Endodermal cell (in vitro differentiated cells): ENCODE measurements around the gene MED29. TPM values are rescaled to one million over a fixed set of nuclear protein-coding genes. Genes with fewer than 3 reads are reported as not detected.
A peak's percentile ranks its signal among the peaks of the same experiment; 100 is the strongest.

ENCODE experiments used
- DNase-seq: peaks from one replicate; pipeline ENCODE4 v3.0.0-alpha.2; 2017
- H3K27ac ChIP-seq: 2 replicates; pipeline ENCODE4 v1.5.1; 2013; ENCODE audit warnings: mild to moderate bottlenecking, low read depth, low read length, moderate library complexity
- H3K27me3 ChIP-seq: 2 replicates; pipeline ENCODE4 v1.6.1; 2013; ENCODE audit warnings: mild to moderate bottlenecking, low read length, moderate library complexity; ENCODE audit not compliant: insufficient read depth, control insufficient read depth, poor library complexity, severe bottlenecking
- H3K36me3 ChIP-seq: 2 replicates; pipeline ENCODE4 v1.7.0; 2013; ENCODE audit warnings: mild to moderate bottlenecking, low read length, moderate library complexity; ENCODE audit not compliant: control insufficient read depth, insufficient read depth
- H3K4me1 ChIP-seq: one replicate; pipeline ENCODE4 v1.7.0; 2013; ENCODE audit warnings: low read length; ENCODE audit not compliant: control insufficient read depth, insufficient read depth
- H3K4me3 ChIP-seq: 2 replicates; pipeline ENCODE4 v1.5.1; 2013; ENCODE audit warnings: mild to moderate bottlenecking, low read length, moderate library complexity
- H3K9ac ChIP-seq: 2 replicates; pipeline ENCODE4 v1.6.1; 2013; ENCODE audit warnings: mild to moderate bottlenecking, low read length, moderate library complexity; ENCODE audit not compliant: poor library complexity, severe bottlenecking; ENCODE audit errors: extremely low read depth
- H3K9me3 ChIP-seq: 2 replicates; pipeline ENCODE4 v1.6.1; 2013; ENCODE audit warnings: mild to moderate bottlenecking, low read length, moderate library complexity; ENCODE audit not compliant: control insufficient read depth
- H3K27ac Mint-ChIP-seq: 2 replicates; pipeline ENCODE4 v1.8.0; 2020; ENCODE audit warnings: mixed read lengths
- H3K27me3 Mint-ChIP-seq: 2 replicates; pipeline ENCODE4 v1.8.0; 2021; ENCODE audit warnings: mild to moderate bottlenecking, mixed read lengths; ENCODE audit not compliant: insufficient read depth
- H3K36me3 Mint-ChIP-seq: 2 replicates; pipeline ENCODE4 v1.8.0; 2020; ENCODE audit warnings: low read depth, mixed read lengths
- H3K4me1 Mint-ChIP-seq: 2 replicates; pipeline ENCODE4 v1.8.0; 2020; ENCODE audit warnings: mixed read lengths
- H3K4me3 Mint-ChIP-seq: 2 replicates; pipeline ENCODE4 v1.8.0; 2020; ENCODE audit warnings: mild to moderate bottlenecking, moderate library complexity, mixed read lengths
- H3K9me3 Mint-ChIP-seq: 2 replicates; pipeline ENCODE4 v1.8.0; 2020; ENCODE audit warnings: mild to moderate bottlenecking, mixed read lengths
- CTCF ChIP-seq: fragments of 200-600 bp; sonication (generic); conservative IDR thresholded peaks from 2 replicates; pipeline ENCODE4 v1.5.0; 2021; ENCODE audit warnings: antibody characterized with exemption, mild to moderate bottlenecking
- WGBS, 2 experiments: methylation state at CpG; one replicate each; pipeline versions ENCODE4 v1.1.5 to v1.1.7; 2013; ENCODE audit warnings: missing lambda C conversion rate in 2 of 2, mixed read lengths in 1 of 2; ENCODE audit not compliant: insufficient coverage in 1 of 2, insufficient read length in 1 of 2; 5-methylcytosine and 5-hydroxymethylcytosine counted together
- total RNA-seq, 2 donors: library from RNA; stranded (reverse); fragmentation: NEBNext Ultra II Directional in 1 of 2; extraction: Animal tissue kit (Norgen Biotek cat#: 25700) in 1 of 2; gene quantifications; 2 replicates in 1 of 2; 3 replicates in 1 of 2; pipeline ENCODE4 v1.2.1, GENCODE V29; 2021

MED29 gene
- total RNA-seq, 2 donors from 2014 or later: 32.6 to 38.9 TPM

GRCh38 chr19:39420769-39421168 lies 29.6 kb downstream of the MED29 start:
- H3K9me3 Mint-ChIP-seq: no peaks in the 10 kb centered on the region
- Histone ChIP-seq H3K27ac (no peak overlapping the region), H3K9ac (no peak overlapping the region), H3K27me3 (no peaks in the 10 kb centered on the region), H3K4me3 (no peak overlapping the region), H3K36me3 (peaks cover 82% of the 10 kb centered on the region), H3K9me3 (no peaks in the 10 kb centered on the region), H3K4me1 (no peaks in the 10 kb centered on the region)
- no peak overlapping the region for H3K27ac Mint-ChIP-seq
- no peaks in the 10 kb centered on the region for H3K4me1 Mint-ChIP-seq
- 91 to 100% methylated on average over 11 to 13 of the region's 15 CpGs for WGBS, 2 experiments
- peaks cover 65% of the 10 kb centered on the region for H3K36me3 Mint-ChIP-seq
- TF ChIP-seq CTCF: no peak
- no peak for DNase-seq
- H3K27me3 Mint-ChIP-seq: no peaks in the 10 kb centered on the region
- H3K4me3 Mint-ChIP-seq: no peak overlapping the region

GRCh38 chr19:39422020-39422419 lies 30.8 kb downstream of the MED29 start:
- peaks cover 61% of the 10 kb centered on the region for H3K36me3 Mint-ChIP-seq
- H3K9me3 ChIP-seq: no peaks in the 10 kb centered on the region
- no peak for DNase-seq
- no peak overlapping the region for H3K4me3 ChIP-seq
- H3K27ac ChIP-seq: no peak overlapping the region
- no peak overlapping the region for H3K4me3 Mint-ChIP-seq
- no peaks in the 10 kb centered on the region for H3K4me1 Mint-ChIP-seq
- H3K9me3 Mint-ChIP-seq: no peaks in the 10 kb centered on the region
- H3K4me1 ChIP-seq: no peaks in the 10 kb centered on the region
- no peak overlapping the region for H3K27ac Mint-ChIP-seq
- WGBS, 2 experiments: 83 to 98% methylated on average over 1 to 5 of the region's 5 CpGs
- H3K27me3 ChIP-seq: no peaks in the 10 kb centered on the region
- H3K36me3 ChIP-seq: peaks cover 78% of the 10 kb centered on the region
- TF ChIP-seq CTCF: no peak
- no peaks in the 10 kb centered on the region for H3K27me3 Mint-ChIP-seq
- no peak overlapping the region for H3K9ac ChIP-seq

GRCh38 chr19:39423258-39424086 lies 32.3 kb downstream of the MED29 start:
- H3K4me1 Mint-ChIP-seq: peaks cover 4% of the 10 kb centered on the region
- Histone ChIP-seq H3K36me3 (peaks cover 64% of the 10 kb centered on the region), H3K9me3 (no peaks in the 10 kb centered on the region), H3K4me1 (no peaks in the 10 kb centered on the region), H3K9ac (no peak overlapping the region), H3K4me3 (no peak overlapping the region), H3K27ac (no peak overlapping the region), H3K27me3 (no peaks in the 10 kb centered on the region)
- H3K4me3 Mint-ChIP-seq: no peak overlapping the region
- 93 to 94% methylated on average over 28 to 35 of the region's 35 CpGs for WGBS, 2 experiments
- TF ChIP-seq CTCF: no peak
- no peaks in the 10 kb centered on the region for H3K27me3 Mint-ChIP-seq
- no peaks in the 10 kb centered on the region for H3K9me3 Mint-ChIP-seq
- peaks cover 49% of the 10 kb centered on the region for H3K36me3 Mint-ChIP-seq
- no peak for DNase-seq
- H3K27ac Mint-ChIP-seq: peak overlapping the region; percentile 35
